Left ventricle myocardium inferior (tissue), 1 donor: ENCODE results near the gene PLCG1. TPM values are rescaled to one million over a fixed set of nuclear protein-coding genes. Genes with fewer than 3 reads are reported as not detected.

ENCODE experiments used
- DNase-seq: peaks from one replicate; pipeline ENCODE4 v3.0.0-alpha.2; 2020
- H3K27ac ChIP-seq: fragments of 200-600 bp; replicated peaks from 2 replicates; pipeline ENCODE4 v1.8.0; 2021
- H3K27me3 ChIP-seq: fragments of 200-600 bp; 2 replicates; pipeline ENCODE4 v1.8.0; 2021; ENCODE audit warnings: low read depth
- H3K36me3 ChIP-seq: fragments of 200-600 bp; 2 replicates; pipeline ENCODE4 v1.8.0; 2021
- H3K4me1 ChIP-seq: fragments of 200-600 bp; 2 replicates; pipeline ENCODE4 v1.8.0; 2021
- H3K4me3 ChIP-seq: fragments of 200-600 bp; 2 replicates; pipeline ENCODE4 v1.8.0; 2021; ENCODE audit warnings: mild to moderate bottlenecking, moderate library complexity
- H3K9me3 ChIP-seq: fragments of 200-600 bp; replicated peaks from 2 replicates; pipeline ENCODE4 v1.8.0; 2021
- CTCF ChIP-seq: fragments of 200-600 bp; IDR thresholded peaks from 2 replicates; pipeline ENCODE4 v1.8.0; 2021; ENCODE audit warnings: antibody characterized with exemption, mild to moderate bottlenecking, borderline replicate concordance
- intact Hi-C: fragments of 100-400 bp; cut with micrococcal nuclease; formaldehyde crosslinking; loops from one replicate; pipeline ENCODE4 v1.11.0; 2022
- total RNA-seq: library from RNA; stranded (reverse); fragmentation: NEBNext Ultra II Directional; extraction: Animal tissue kit (Norgen Biotek cat#: 25700); gene quantifications from one replicate; pipeline ENCODE4 v1.2.1, GENCODE V29; 2021
- donor health status: DM: no; HTN: yes; CAD: no; lungs with severe emphysema.

The PLCG1 gene
- total RNA-seq, 1 donor from 2014 or later: 46.1 TPM

- Histone ChIP-seq H3K9me3 (no peaks in the 10 kb centered on the region), H3K27ac (peak overlapping the region; percentile 23), H3K36me3 (no peaks in the 10 kb centered on the region), H3K4me3 (no peak overlapping the region), H3K27me3 (no peaks in the 10 kb centered on the region), H3K4me1 (peaks cover 20% of the 10 kb centered on the region)
- peak; percentile 42 for DNase-seq
- TF ChIP-seq CTCF: no peak
- intact Hi-C loops: no loop called here
Observed at GRCh38 chr20:41213150-41213820, 75.9 kb downstream of the PLCG1 start.

- Histone ChIP-seq H3K27me3 (no peaks in the 10 kb centered on the region), H3K9me3 (no peaks in the 10 kb centered on the region), H3K4me1 (peaks cover 27% of the 10 kb centered on the region), H3K36me3 (no peaks in the 10 kb centered on the region), H3K27ac (peak overlapping the region; percentile 23), H3K4me3 (no peak overlapping the region)
- DNase-seq: no peak
- intact Hi-C loops: no loop called here
- no peak for TF ChIP-seq CTCF
Observed at GRCh38 chr20:41214202-41214601, 76.9 kb downstream of the PLCG1 start.

GRCh38 chr20:41214666-41215065 lies 77.3 kb downstream of the PLCG1 start:
- no peaks in the 10 kb centered on the region for H3K36me3 ChIP-seq
- no peaks in the 10 kb centered on the region for H3K27me3 ChIP-seq
- peaks cover 28% of the 10 kb centered on the region for H3K4me1 ChIP-seq
- intact Hi-C loops: no loop called here
- H3K9me3 ChIP-seq: no peaks in the 10 kb centered on the region
- no peak overlapping the region for H3K4me3 ChIP-seq
- DNase-seq: no peak
- no peak overlapping the region for H3K27ac ChIP-seq
- TF ChIP-seq CTCF: no peak

GRCh38 chr20:41217422-41217821 lies 80.1 kb downstream of the PLCG1 start:
- peaks cover 34% of the 10 kb centered on the region for H3K4me1 ChIP-seq
- intact Hi-C loops: no loop called here

GRCh38 chr20:41218466-41218865 lies 81.1 kb downstream of the PLCG1 start:
- no peak overlapping the region for H3K4me3 ChIP-seq
- H3K27ac ChIP-seq: peak overlapping the region; percentile 43
- H3K4me1 ChIP-seq: peaks cover 37% of the 10 kb centered on the region
- intact Hi-C loops: no loop called here
- TF ChIP-seq CTCF: no peak
- H3K9me3 ChIP-seq: no peaks in the 10 kb centered on the region
- DNase-seq: no peak
- no peaks in the 10 kb centered on the region for H3K27me3 ChIP-seq
- no peaks in the 10 kb centered on the region for H3K36me3 ChIP-seq

More at GRCh38 chr20:41217422-41217821, 80.1 kb downstream of the PLCG1 start:
- Histone ChIP-seq H3K9me3 (no peaks in the 10 kb centered on the region), H3K4me3 (no peak overlapping the region), H3K27me3 (no peaks in the 10 kb centered on the region), H3K36me3 (no peaks in the 10 kb centered on the region), H3K27ac (no peak overlapping the region)
- TF ChIP-seq CTCF: no peak
- no peak for DNase-seq
